HG03354 (cell line): ENCODE results near the gene LDB3.

Experiments used
- ATAC-seq: cut with Tn5 transposase; IDR thresholded peaks from one replicate; pipeline ENCODE4 v1.9.1; 2021; ENCODE audit warnings: mild to moderate bottlenecking; ENCODE audit not compliant: unreplicated experiment, poor library complexity, severe bottlenecking

Gene LDB3

GRCh38 chr10:86779220-86780017 lies 111.1 kb downstream of the LDB3 start:
- no peak for ATAC-seq

GRCh38 chr10:86782701-86783418 lies 114.5 kb downstream of the LDB3 start:
- no peak for ATAC-seq

GRCh38 chr10:86785037-86785436 lies 116.7 kb downstream of the LDB3 start:
- no peak for ATAC-seq
